IMR-90 (cell line): ENCODE measurements around the gene PHOSPHO1. TPM values are rescaled to one million over a fixed set of nuclear protein-coding genes. Genes with fewer than 3 reads are reported as not detected.

Source experiments
- ATAC-seq: fragments of 200-7000 bp; cut with Tn5 transposase; 2 replicates; pipeline ENCODE4 v1.9.1; 2020; ENCODE audit warnings: low read depth, mild to moderate bottlenecking, moderate library complexity
- BruUV-seq: library from RNA; stranded (reverse); fragments of 400-500 nt; replicated peaks from 2 replicates; lab custom pipeline; 2021; lab: Mats Ljungman, UMichigan
- CTCF ChIA-PET: fragments of 300-600 bp; formaldehyde crosslinking; extraction: SDS; loops from one replicate; lab custom pipeline; 2021; ENCODE audit warnings: antibody characterized with exemption; lab: Yijun Ruan, JAX
- POLR2A ChIA-PET: fragments of 300-600 bp; sonication (Branson Sonifier 250); formaldehyde crosslinking; loops from one replicate; lab custom pipeline; 2022; ENCODE audit warnings: antibody characterized with exemption; ENCODE audit not compliant: unreplicated experiment; lab: Charles Lee
- DNase-seq: peaks from one replicate; pipeline ENCODE4 v3.0.0; 2013
- H2AFZ ChIP-seq: replicated peaks from 2 replicates; pipeline ENCODE3; 2013; ENCODE audit warnings: low read length, mild to moderate bottlenecking; ENCODE audit not compliant: poor library complexity
- H2AK5ac ChIP-seq: 2 replicates; pipeline ENCODE4 v1.6.1; 2013; ENCODE audit warnings: low read depth, low read length, inconsistent platforms
- H2AK9ac ChIP-seq: replicated peaks from 2 replicates; pipeline ENCODE3; 2013; ENCODE audit warnings: mild to moderate bottlenecking, low read depth, low read length, moderate library complexity; ENCODE audit not compliant: poor library complexity
- H2BK120ac ChIP-seq: 2 replicates; pipeline ENCODE4 v1.6.1; 2013; ENCODE audit warnings: low read depth, low read length, inconsistent platforms
- H2BK15ac ChIP-seq: 3 replicates; pipeline ENCODE4 v1.6.1; 2013; ENCODE audit warnings: low read depth, low read length, inconsistent platforms
- H2BK20ac ChIP-seq: 2 replicates; pipeline ENCODE4 v1.6.1; 2013; ENCODE audit warnings: low read depth, mild to moderate bottlenecking, inconsistent platforms, low read length, moderate library complexity
- H2BK5ac ChIP-seq: 2 replicates; pipeline ENCODE4 v1.6.1; 2013; ENCODE audit warnings: mild to moderate bottlenecking, low read depth, low read length, inconsistent platforms; ENCODE audit not compliant: poor library complexity, severe bottlenecking
- H3K14ac ChIP-seq: replicated peaks from 2 replicates; pipeline ENCODE4 v1.6.1; 2013; ENCODE audit warnings: low read depth, low read length, inconsistent platforms
- H3K18ac ChIP-seq: 2 replicates; pipeline ENCODE4 v1.6.1; 2013; ENCODE audit warnings: low read depth, low read length, control low read depth
- H3K23ac ChIP-seq: 2 replicates; pipeline ENCODE4 v1.6.1; 2013; ENCODE audit warnings: low read depth, low read length, inconsistent platforms
- H3K27ac ChIP-seq: 2 replicates; pipeline ENCODE4 v1.5.1; 2013; ENCODE audit warnings: mild to moderate bottlenecking, control low read depth, low read length; ENCODE audit not compliant: insufficient read depth
- H3K27me3 ChIP-seq: 2 replicates; pipeline ENCODE4 v1.6.1; 2013; ENCODE audit warnings: low read length; ENCODE audit not compliant: control insufficient read depth, insufficient read depth
- H3K36me3 ChIP-seq: 2 replicates; pipeline ENCODE4 v1.6.1; 2013; ENCODE audit warnings: low read length, mixed read lengths; ENCODE audit not compliant: control insufficient read depth, insufficient read depth
- H3K4ac ChIP-seq: 2 replicates; pipeline ENCODE4 v1.6.1; 2013; ENCODE audit warnings: low read depth, low read length, inconsistent platforms
- H3K4me1 ChIP-seq: 2 replicates; pipeline ENCODE4 v1.6.1; 2013; ENCODE audit warnings: low read length, mixed read lengths; ENCODE audit not compliant: control insufficient read depth, insufficient read depth
- H3K4me2 ChIP-seq: 2 replicates; pipeline ENCODE4 v1.6.1; 2013; ENCODE audit warnings: low read depth, mild to moderate bottlenecking, control low read depth, low read length, moderate library complexity
- H3K4me3 ChIP-seq: 2 replicates; pipeline ENCODE4 v1.5.1; 2013; ENCODE audit warnings: low read depth, mild to moderate bottlenecking, control low read depth, low read length, moderate library complexity; ENCODE audit not compliant: insufficient read depth
- H3K56ac ChIP-seq: 2 replicates; pipeline ENCODE4 v1.6.1; 2013; ENCODE audit warnings: low read length, inconsistent platforms; ENCODE audit not compliant: insufficient read depth; ENCODE audit errors: extremely low read depth
- H3K79me1 ChIP-seq, 2 experiments: 2 replicates each; pipeline ENCODE4 v1.6.1; 2013; ENCODE audit warnings: low read length in 2 of 2, inconsistent platforms in 1 of 2, low read depth in 1 of 2
- H3K9ac ChIP-seq: 2 replicates; pipeline ENCODE4 v1.6.1; 2013; ENCODE audit warnings: low read depth, low read length, control low read depth
- H3K9me1 ChIP-seq: 2 replicates; pipeline ENCODE4 v1.6.1; 2013; ENCODE audit warnings: low read length, inconsistent platforms; ENCODE audit not compliant: insufficient read depth
- H3K9me3 ChIP-seq: 2 replicates; pipeline ENCODE4 v1.6.1; 2013; ENCODE audit warnings: low read length; ENCODE audit not compliant: control insufficient read depth, insufficient read depth
- H4K20me1 ChIP-seq: 2 replicates; pipeline ENCODE4 v1.6.1; 2013; ENCODE audit warnings: low read length, inconsistent platforms; ENCODE audit not compliant: insufficient read depth
- H4K5ac ChIP-seq: 2 replicates; pipeline ENCODE4 v1.6.1; 2013; ENCODE audit warnings: mild to moderate bottlenecking, low read depth, low read length, control low read depth
- H4K8ac ChIP-seq, 2 experiments: 2 replicates each; pipeline ENCODE4 v1.6.1; 2013; ENCODE audit warnings: low read depth in 2 of 2, low read length in 2 of 2, control low read depth in 1 of 2, inconsistent platforms in 1 of 2
- H4K91ac ChIP-seq: 2 replicates; pipeline ENCODE4 v1.6.1; 2013; ENCODE audit warnings: low read depth, low read length, inconsistent platforms; ENCODE audit not compliant: insufficient read depth
- BHLHE40 ChIP-seq: fragments of 150-350 bp; IDR thresholded peaks from 2 replicates; pipeline ENCODE4 v1.6.1; 2016; ENCODE audit warnings: mild to moderate bottlenecking, low read depth, low read length
- CHD1 ChIP-seq: IDR thresholded peaks from 2 replicates; pipeline ENCODE4 v1.6.1; 2012; ENCODE audit warnings: low read depth, low read length, improper control_type of control experiment
- WGBS, 2 experiments: methylation state at CpG; one replicate each; pipeline versions ENCODE4 v1.1.5 to v1.1.7; 2013; ENCODE audit warnings: missing lambda C conversion rate in 2 of 2; ENCODE audit not compliant: insufficient read length in 1 of 2; ENCODE audit errors: extremely low coverage in 2 of 2; 5-methylcytosine and 5-hydroxymethylcytosine counted together
- dilution Hi-C: fragments of 300-500 bp; cut with HindIII; formaldehyde crosslinking; loops from one replicate; pipeline ENCODE4 v1.14.3; 2018; ENCODE audit warnings: low sequenced_read_pairs; ENCODE audit not compliant: unreplicated experiment
- in situ Hi-C: fragments of 300-500 bp; cut with MboI; formaldehyde crosslinking; loops from 3 replicates; pipeline ENCODE4 v1.14.3; 2019; ENCODE audit warnings: low sequenced_read_pairs, inconsistent platforms, mixed read lengths
- intact Hi-C: fragments of 100-400 bp; cut with micrococcal nuclease; formaldehyde crosslinking; loops from 2 replicates; pipeline ENCODE4 v1.10.0; 2022
- polyA plus RNA-seq, 3 experiments: library from polyadenylated mRNA; depleted of rRNA; stranded (reverse); fragments of >200 nt; gene quantifications; 2 replicates each; pipeline ENCODE4 v1.2.3, GENCODE V29; 2012; ENCODE audit warnings: low replicate concordance in 1 of 3
- total RNA-seq: library from RNA; depleted of rRNA; stranded (reverse); fragments of >200 nt; gene quantifications from 2 replicates; pipeline ENCODE4 v1.2.3, GENCODE V29; 2012

Gene PHOSPHO1
- total and polyA plus RNA-seq, 2 of the 4 experiments (the other 2 are of a cell fraction), result under 0.01 to 0.48 TPM

DNA sequence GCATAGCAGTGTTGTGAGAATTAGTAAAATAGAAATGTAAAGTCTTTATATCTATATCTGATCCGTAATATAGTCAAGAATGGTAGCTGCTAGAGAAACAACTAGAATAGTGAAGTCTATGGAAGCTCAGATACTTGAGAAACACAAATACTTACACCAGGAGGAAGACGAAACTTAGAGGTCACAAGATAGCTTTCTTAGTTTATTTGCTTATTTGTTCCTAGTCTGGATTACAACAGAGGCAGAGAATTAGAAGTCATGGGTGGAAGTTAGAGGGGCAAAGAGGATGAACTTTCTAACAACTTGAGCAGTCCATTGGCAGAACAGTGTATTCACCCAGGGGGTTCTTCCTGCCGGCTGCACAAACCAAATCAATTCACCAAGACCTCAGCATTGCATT lies 34.1 kb downstream of the PHOSPHO1 start:
- DNase-seq (no peak), ATAC-seq (no peak)
- no peak overlapping the region for H2BK5ac ChIP-seq
- no peak overlapping the region for H2BK15ac ChIP-seq
- no peak overlapping the region for H3K4me3 ChIP-seq
- no peak overlapping the region for H3K23ac ChIP-seq
- H2AFZ ChIP-seq, result no peak overlapping the region
- no peak overlapping the region for H2AK9ac ChIP-seq
- no peak overlapping the region for H3K56ac ChIP-seq
- no peaks in the 10 kb centered on the region for H3K36me3 ChIP-seq
- no peak overlapping the region for H4K91ac ChIP-seq
- TF ChIP-seq CHD1 (no peak), BHLHE40 (no peak)
- H3K9ac ChIP-seq, result no peak overlapping the region
- no peaks in the 10 kb centered on the region for H3K27me3 ChIP-seq
- ChIA-PET CTCF (no interaction called here), POLR2A (no interaction called here)
- no peak overlapping the region for H2BK120ac ChIP-seq
- no peak overlapping the region for H3K4me2 ChIP-seq
- H3K4ac ChIP-seq, result no peak overlapping the region
- WGBS, 2 experiments, result no CpG with 5 or more reads among the region's 3 CpGs
- peaks cover 3% of the 10 kb centered on the region for H4K20me1 ChIP-seq
- no peak overlapping the region for H4K5ac ChIP-seq
- H4K8ac ChIP-seq, result no peak overlapping the region
- intact Hi-C loops (loop anchor here (10.0 kb wide), 1 partner anchor 868 kb away; no protein-coding TSS in a partner anchor), in situ Hi-C loops (no loop called here), dilution Hi-C loops (no loop called here)
- H3K9me3 ChIP-seq, result no peaks in the 10 kb centered on the region
- 0 out of 2 replicates have a peak, but pooled peaks cover 4% of the 10 kb centered on the region for H3K9me1 ChIP-seq
- no peak overlapping the region for H2BK20ac ChIP-seq
- H3K27ac ChIP-seq, result no peak overlapping the region
- no peaks in the 10 kb centered on the region for H3K4me1 ChIP-seq
- no peaks in the 10 kb centered on the region for H3K79me1 ChIP-seq
- no peak overlapping the region for H3K14ac ChIP-seq
- H2AK5ac ChIP-seq, result no peak overlapping the region
- BruUV-seq, result no TSS peak
- H3K18ac ChIP-seq, result no peak overlapping the region
